Measurements from ENCODE around the gene FUT6.

FUT6 gene

DNA sequence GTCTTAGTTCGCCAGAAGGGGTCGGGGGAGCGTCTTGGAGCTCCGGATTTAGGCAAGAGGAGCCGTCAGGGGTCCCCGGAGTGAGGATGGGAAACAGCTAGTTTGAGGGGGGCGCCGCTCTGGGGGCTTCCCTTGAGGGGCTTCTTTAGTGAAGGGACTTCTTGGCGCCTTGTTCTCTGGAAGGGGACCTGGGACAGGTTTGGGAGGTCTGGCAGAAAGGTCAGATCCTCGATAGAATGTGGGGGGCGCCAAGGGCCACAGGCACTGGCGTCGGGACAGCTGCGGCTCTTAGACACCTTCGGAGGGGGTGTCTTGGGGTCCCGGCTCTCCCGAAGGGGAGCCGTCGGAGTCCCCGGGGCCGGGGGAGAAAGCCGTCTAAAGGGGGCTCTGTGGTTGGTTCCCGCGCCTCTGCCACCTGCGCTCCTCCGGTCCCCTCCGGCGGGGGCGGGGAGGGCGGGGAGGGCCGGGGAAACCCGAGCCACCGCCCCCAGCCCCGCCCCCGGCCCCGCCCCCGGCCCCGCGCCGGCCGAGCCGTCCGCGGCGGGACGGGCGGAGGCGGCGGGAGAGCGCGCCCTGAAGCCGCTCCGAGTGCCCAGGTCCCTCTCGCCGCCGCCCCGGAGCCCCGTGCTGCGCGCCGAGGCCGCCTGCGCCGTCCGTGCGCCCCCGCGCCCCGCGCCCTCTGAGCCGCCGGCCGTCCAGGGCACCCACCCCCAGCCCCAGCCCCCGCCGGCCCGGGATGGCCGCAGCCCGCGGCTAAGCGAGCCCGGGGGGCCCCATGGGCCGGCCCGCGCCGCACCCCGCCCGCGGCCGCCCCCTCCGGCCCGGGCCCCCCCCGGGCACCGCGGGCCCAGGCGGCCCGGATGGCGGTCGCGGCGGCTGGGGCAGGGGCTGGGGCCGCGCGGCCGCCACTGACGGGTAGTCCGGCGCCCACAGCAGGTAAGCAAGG, 34.7 kb downstream of the FUT6 start, which contains the start of gene NRTN:
Gene NRTN, plus strand, starts transcription at position 552 of the 946 bp plus-strand sequence. CDS start 19,099 bp downstream, outside the sequence.
- peak in 1 of 2 donors; percentile 47 for DNase-seq

GRCh38 chr19:5803752-5804515, 35.6 kb downstream of the FUT6 start:
- peak; percentile 95 to 98 for DNase-seq

DNA sequence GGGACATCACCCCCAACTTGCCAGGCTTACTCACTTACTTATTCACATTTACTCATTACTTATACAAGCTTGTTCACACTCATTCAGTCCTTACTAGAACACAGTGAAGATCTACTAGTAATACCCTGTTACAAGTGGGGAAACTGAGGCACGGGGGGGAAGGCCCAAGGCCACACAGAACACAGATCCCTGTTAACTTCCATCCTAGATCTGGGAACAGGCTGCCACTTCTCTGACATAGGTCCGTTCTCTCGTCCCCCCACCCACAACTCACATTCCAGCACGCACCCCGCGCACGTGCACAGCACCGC, 36.1 kb downstream of the FUT6 start:
- DNase-seq: no peak

GRCh38 chr19:5801796-5802619, 37.5 kb downstream of the FUT6 start:
- DNase-seq: no peak

- no peak for DNase-seq
Observed at GRCh38 chr19:5800361-5801270, 38.9 kb downstream of the FUT6 start.

DNA sequence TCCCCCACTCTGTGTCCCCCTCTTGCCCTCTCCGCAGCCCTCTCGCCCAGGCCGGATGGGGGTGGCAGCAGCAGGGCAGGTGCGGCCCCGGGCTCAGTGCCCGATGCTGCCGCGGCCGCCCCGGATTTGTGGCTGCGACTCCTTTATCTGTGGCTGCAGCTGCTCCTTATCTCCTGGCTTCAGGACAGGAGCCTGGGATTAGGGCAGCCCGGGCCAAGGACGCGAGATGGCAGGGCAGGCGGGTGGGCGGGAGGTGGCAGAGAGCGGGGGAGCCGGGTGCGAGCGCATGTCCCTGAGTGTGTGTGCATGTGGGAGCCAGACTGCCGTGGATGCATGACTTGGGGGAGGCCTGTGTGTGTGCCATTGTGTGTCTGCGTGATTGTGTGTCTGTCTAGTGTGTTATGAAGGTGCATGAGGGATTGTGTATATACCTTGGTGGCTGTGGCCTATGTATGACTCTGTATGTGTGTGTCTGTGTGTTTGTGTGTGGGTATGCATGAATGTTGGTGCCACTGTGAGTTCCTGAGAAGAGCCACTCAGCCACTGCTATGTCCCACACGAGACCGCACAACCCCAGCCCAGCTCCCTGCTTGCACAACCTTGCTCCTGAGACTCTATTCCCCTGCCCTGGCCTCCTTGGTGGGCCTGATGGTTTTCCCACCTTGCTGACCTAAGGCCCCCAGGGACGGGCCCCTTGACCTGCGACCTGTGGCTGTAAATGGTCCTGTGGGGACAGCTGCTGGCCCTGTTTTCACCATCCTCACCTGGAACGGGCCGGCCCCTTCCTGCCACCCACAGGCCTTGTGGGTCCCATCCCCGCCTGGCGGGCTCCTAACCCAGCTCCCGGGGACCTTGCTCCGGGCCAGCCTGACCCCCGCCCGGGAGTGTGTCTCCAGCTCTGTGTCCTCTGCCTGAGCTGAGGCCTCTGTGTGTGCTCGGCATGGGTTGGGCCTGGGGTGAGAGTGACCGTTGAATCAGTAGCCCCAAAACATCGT, 40.0 kb downstream of the FUT6 start:
- no peak for DNase-seq

DNA sequence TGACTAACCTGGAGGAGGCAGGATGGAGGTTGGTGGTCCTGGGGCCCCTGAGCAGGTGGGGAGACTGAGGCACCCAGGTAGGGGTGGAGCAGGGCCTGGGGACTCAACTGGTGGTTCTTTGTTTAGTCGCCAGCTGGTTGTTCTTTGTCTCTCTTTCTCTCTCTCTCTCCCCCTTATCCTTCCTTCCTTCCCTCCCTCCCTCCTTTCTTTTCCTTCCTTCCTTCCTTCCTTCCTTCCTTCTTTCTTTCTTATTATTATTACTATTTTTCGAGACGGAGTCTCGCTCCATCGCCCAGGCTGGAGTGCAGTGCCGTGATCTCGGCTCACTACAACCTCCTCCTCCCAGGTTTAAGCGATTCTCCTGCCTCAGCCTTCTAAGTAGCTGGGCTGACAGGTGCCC, 41.3 kb downstream of the FUT6 start:
- DNase-seq: no peak

- DNase-seq: no peak
Observed at GRCh38 chr19:5795382-5795919, 44.1 kb downstream of the FUT6 start.

DNA sequence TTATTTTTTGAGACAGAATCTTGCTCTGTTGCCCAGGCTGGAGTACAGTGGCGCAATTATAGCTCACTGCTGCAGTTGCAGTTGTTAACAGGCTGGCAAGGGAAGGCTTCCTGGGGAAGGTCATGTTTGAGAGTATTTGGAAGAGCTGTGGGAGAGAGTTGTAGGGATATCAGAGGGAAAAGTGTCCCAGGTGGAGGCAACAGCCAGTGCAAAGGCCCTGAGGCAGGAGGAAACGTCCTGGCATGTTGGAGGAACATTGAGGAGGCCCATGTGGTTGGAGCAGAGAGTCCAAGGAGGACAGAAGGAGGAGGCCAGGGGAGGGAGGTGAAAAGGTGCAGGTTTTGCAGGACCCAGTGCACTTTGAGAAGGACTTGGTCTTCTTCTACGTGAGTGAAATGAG, 46.3 kb downstream of the FUT6 start:
- no peak for DNase-seq

DNA sequence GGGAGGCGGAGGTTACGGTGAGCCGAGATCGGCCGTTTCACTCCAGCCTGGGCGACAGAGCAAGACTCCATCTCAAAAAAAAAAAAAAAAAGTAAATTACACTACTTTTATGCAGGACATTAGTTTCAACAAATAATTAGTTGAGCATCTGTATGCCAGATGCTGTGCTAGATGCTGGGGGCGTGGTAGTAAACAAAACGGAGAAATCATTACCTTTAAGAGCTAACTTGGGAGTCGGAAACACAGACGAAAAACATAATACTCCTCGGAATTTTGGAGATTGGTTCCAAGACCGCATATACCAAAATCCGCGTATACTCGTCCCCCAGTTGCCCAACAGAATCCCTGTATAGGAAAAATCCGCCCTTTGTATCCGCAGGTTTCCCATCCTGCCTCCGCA, 47.3 kb downstream of the FUT6 start:
- DNase-seq: no peak

DNA sequence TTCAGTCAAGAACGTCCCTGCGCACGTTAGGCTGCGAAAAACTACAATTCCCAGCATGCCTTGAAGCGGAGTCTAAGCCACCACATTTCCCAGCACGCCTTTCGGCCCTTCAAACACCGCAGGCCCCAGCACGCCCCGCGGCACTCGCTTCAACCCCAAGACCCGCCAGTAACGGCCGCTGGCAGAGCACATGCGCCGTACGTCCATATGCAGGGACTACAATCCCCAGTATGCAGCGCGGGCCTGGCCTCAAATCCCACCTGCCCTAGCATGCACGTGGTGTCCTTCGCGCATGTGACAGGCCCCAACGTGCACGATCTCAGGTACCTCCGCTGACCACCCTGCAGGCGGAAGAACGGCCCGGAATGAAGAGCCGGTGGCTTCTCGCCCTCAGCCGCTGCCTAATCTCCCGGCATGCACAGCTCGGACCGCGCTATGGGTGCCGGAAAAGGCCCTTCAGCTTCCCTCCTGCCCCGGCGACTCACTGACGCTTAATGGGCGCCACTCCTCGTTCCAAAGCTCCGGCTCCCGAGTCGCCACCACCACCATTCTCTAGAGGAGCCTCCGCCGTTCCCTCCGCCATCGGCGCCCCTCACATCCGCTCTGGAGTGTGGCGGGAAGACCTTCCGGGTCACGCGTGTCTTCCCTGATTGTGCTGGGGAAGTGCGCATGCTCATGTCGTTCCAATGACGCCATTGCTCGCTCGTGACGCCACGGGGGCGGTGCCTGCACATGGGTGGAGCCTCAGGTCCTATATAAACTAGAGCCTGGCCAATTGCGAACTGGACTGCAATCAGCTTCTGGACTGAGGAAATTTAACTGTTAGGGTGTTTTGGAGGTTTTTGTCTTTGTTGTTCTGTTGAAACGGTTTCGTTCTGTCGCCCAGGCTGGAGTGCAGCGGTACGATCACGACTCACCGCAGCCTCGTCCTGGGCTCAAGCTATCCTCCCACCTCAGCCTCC, 48.7 kb downstream of the FUT6 start, which contains the start of gene DUS3L:
Gene DUS3L, minus strand, starts transcription at position 605 of the 962 bp plus-strand sequence. Its CDS starts 22 bp downstream, at position 583.
- DNase-seq: peak; percentile 93 to 97

DNA sequence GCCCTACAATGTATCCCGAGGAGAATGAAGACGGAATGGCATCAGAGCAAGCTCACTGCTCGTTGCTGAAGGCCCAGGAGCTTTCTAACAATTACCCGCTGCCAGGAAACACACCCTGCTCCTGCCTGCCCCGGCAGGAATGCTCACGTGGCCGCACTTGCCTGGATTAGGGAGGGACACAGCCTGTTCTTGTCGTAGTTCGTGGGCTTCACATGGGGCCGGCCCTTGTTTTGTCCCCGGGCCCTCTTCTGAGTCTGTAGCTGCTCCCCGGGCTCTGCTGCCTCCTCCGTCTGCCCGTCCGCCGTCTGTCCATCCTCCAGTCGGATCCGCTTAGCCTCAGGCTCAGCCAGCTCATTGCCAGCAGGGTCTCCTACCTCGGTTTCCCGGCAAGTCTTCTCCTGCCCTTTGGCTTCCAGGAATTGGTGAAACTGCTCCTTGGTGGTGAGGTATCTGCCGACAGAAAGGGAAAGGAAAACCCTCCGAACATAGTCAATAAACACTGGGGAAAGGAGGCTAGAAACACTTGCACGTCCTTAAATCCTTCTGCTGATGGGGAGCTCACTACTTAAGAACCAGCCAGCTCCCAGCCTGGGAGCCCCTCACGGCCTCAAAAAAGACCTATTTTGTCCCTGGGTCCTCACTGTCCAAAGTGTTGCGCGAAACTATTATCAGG, 49.5 kb downstream of the FUT6 start:
- DNase-seq: no peak

DNA sequence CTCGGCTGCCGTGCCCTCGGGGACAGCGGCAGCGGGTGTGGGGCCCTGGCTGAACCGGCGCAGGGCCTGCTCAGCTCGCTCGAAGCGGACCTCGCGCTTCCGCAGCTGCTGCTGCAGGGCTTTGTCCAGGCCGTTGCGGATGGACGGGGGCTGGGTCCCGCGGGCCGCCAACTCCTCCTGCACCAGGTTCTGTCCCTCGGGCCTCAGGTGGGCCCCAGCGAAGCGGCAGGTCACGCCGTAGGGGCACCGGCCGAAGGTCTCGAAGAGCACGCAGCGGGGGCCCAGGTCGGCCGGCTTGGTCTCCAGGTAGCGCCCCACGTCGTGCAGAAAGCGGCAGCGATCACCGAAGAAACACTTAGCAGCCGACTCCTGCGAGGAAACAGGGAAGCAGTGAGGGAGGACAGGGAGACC, 50.1 kb downstream of the FUT6 start:
- no peak for DNase-seq

DNA sequence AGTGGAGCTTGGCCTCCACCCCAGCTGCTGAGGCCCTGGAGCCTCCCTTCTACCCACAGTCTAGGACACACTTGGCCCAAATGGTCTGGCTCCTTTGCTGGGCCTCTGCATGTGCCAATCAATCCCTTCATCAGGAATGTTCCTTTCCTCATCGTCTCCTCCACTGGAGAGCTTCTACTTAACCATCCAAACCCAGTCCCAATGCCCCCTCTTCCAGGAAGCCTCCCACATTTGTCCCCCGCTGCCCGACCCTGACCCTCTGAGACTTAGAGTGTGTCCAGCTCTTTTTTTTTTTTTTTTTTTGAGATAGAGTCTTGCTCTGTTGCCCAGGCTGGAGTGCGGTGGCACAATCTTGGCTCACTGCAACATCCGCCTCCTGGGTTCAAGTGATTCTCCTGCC, 51.1 kb downstream of the FUT6 start:
- DNase-seq: no peak

GRCh38 chr19:5787409-5788182, 51.9 kb downstream of the FUT6 start:
- DNase-seq: no peak

- DNase-seq: no peak
Observed at GRCh38 chr19:5786593-5787408, 52.7 kb downstream of the FUT6 start.

- DNase-seq: no peak
Observed at GRCh38 chr19:5785423-5785822, 54.1 kb downstream of the FUT6 start.

Measured in stimulated activated CD4-positive, alpha-beta T cell treated with anti-CD3 and anti-CD28 coated beads, Interleukin-2, amount 100 ng/mL, for 48 hours (primary cell).